Ascending aorta (tissue), 2 donors: ENCODE measurements around the gene CCDC177. TPM values are rescaled to one million over a fixed set of nuclear protein-coding genes. Genes with fewer than 3 reads are reported as not detected.

Experiments
- DNase-seq, 2 donors: peaks; one replicate each; pipeline ENCODE4 v3.0.0-alpha.2; 2019; ENCODE audit warnings: low spot score in 2 of 2
- H3K27ac ChIP-seq, 2 donors: fragments of 200-600 bp; sonication (generic); one replicate each; pipeline ENCODE4 v1.5.1; 2016 to 2017; ENCODE audit warnings: mild to moderate bottlenecking in 1 of 2
- H3K27me3 ChIP-seq: fragments of 200-600 bp; sonication (generic); one replicate; pipeline ENCODE4 v1.5.1; 2017
- H3K36me3 ChIP-seq, 2 donors: fragments of 200-600 bp; sonication (generic); one replicate each; pipeline ENCODE4 v1.5.1; 2016
- H3K4me1 ChIP-seq, 2 donors: fragments of 200-600 bp; sonication (generic); one replicate each; pipeline ENCODE4 v1.5.1; 2016 to 2017; ENCODE audit warnings: mild to moderate bottlenecking in 1 of 2
- H3K4me3 ChIP-seq, 2 donors: fragments of 200-600 bp; sonication (generic); one replicate each; pipeline ENCODE4 v1.5.1; 2016 to 2017; ENCODE audit warnings: mild to moderate bottlenecking in 1 of 2
- H3K9me3 ChIP-seq, 2 donors: fragments of 200-600 bp; sonication (generic); one replicate each; pipeline ENCODE4 v1.5.1; 2016
- CTCF ChIP-seq, 3 experiments: fragments of 200-600 bp in 2 of 3; fragments of 450-650 bp in 1 of 3; sonication (generic) in 2 of 3; IDR thresholded peaks; one replicate each; pipeline ENCODE4 v1.5.1; 2016 to 2019; ENCODE audit warnings: antibody characterized with exemption in 3 of 3, mild to moderate bottlenecking in 1 of 3, moderate library complexity in 1 of 3
- intact Hi-C: fragments of 100-400 bp; cut with DNase I; formaldehyde crosslinking; loops from one replicate; pipeline ENCODE4 v1.15.1; 2023
- total RNA-seq: library from RNA; depleted of rRNA; stranded (reverse); fragments of >200 nt; gene quantifications from one replicate; pipeline ENCODE4 v1.1.0, GENCODE V29; 2016

The CCDC177 gene
- total RNA-seq, 1 donor from 2014 or later = not detected

- no peaks in the 10 kb centered on the region for H3K27me3 ChIP-seq
- intact Hi-C loops = no loop called here
Measured at GRCh38 chr14:69540654-69541335, 33.9 kb downstream of the CCDC177 start.

GRCh38 chr14:69539631-69540410 lies 34.9 kb downstream of the CCDC177 start:
- H3K9me3 ChIP-seq = no peaks in the 10 kb centered on the region
- no peaks in the 10 kb centered on the region for H3K27me3 ChIP-seq
- no peak overlapping the region for H3K27ac ChIP-seq
- H3K4me1 ChIP-seq = no peaks in the 10 kb centered on the region
- H3K36me3 ChIP-seq = no peaks in the 10 kb centered on the region
- intact Hi-C loops = no loop called here
- no peak for DNase-seq
- no peak overlapping the region for H3K4me3 ChIP-seq
- no peak for TF ChIP-seq CTCF (IDR thresholded peaks at IDR 0.05)

More at GRCh38 chr14:69540654-69541335, 33.9 kb downstream of the CCDC177 start:
- no peak for TF ChIP-seq CTCF (IDR thresholded peaks at IDR 0.05)
- no peak overlapping the region for H3K27ac ChIP-seq
- no peak overlapping the region for H3K4me3 ChIP-seq
- no peak for DNase-seq
- H3K9me3 ChIP-seq = no peaks in the 10 kb centered on the region
- no peaks in the 10 kb centered on the region for H3K4me1 ChIP-seq
- no peaks in the 10 kb centered on the region for H3K36me3 ChIP-seq

- Histone ChIP-seq H3K9me3 (no peaks in the 10 kb centered on the region), H3K4me3 (no peak overlapping the region), H3K4me1 (no peaks in the 10 kb centered on the region), H3K36me3 (no peaks in the 10 kb centered on the region), H3K27ac (no peak overlapping the region), H3K27me3 (no peaks in the 10 kb centered on the region)
- no peak for DNase-seq
- intact Hi-C loops = no loop called here
- no peak for TF ChIP-seq CTCF (IDR thresholded peaks at IDR 0.05)
Measured at GRCh38 chr14:69538766-69539165, 35.9 kb downstream of the CCDC177 start.

GRCh38 chr14:69537900-69538299 lies 36.8 kb downstream of the CCDC177 start:
- Histone ChIP-seq H3K9me3 (no peaks in the 10 kb centered on the region), H3K4me1 (no peaks in the 10 kb centered on the region), H3K27ac (no peak overlapping the region), H3K27me3 (no peaks in the 10 kb centered on the region), H3K4me3 (no peak overlapping the region), H3K36me3 (no peaks in the 10 kb centered on the region)
- intact Hi-C loops = no loop called here
- DNase-seq = no peak
- TF ChIP-seq CTCF (IDR thresholded peaks at IDR 0.05) = no peak

GRCh38 chr14:69536971-69537370 lies 37.7 kb downstream of the CCDC177 start:
- no peak overlapping the region for H3K27ac ChIP-seq
- H3K27me3 ChIP-seq = no peaks in the 10 kb centered on the region
- no peak for DNase-seq
- intact Hi-C loops = no loop called here
- H3K4me3 ChIP-seq = no peak overlapping the region
- H3K36me3 ChIP-seq = no peaks in the 10 kb centered on the region
- no peaks in the 10 kb centered on the region for H3K9me3 ChIP-seq
- no peaks in the 10 kb centered on the region for H3K4me1 ChIP-seq
- TF ChIP-seq CTCF (IDR thresholded peaks at IDR 0.05) = no peak
